Measurements from ENCODE around the gene SHISA5. TPM values are rescaled to one million over a fixed set of nuclear protein-coding genes. Genes with fewer than 3 reads are reported as not detected.
"Not testable (repeated sequence)": the region's sequence is repeated elsewhere in the genome, so short reads cannot be mapped to it uniquely, and the experiment has no call there.

The SHISA5 gene
- total RNA-seq, 1 donor from 2014 or later, result 95.7 TPM

DNA sequence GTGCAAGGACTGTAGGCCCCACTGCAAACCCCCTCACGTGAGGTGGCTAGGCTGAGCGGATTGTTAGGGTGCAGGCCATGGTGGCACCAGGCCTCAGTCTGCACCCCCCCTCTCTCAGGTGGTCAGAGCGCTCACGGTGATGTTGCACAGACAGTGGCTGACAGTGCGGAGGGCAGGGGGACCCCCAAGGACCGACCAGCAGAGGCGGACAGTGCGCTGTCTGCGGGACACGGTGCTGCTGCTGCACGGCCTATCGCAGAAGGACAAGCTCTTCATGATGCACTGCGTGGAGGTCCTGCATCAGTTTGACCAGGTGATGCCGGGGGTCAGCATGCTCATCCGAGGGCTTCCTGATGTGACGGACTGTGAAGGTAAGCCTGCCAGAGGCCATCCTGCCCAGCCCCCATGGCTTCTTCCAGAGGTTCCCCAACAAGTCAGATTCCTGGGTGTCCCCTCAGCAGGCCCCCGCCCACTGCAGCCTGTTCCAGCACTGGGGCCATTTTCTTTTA is 39.2 kb downstream of the SHISA5 start:
- intact Hi-C loops (cut with micrococcal nuclease), result loop anchor here (1.0 kb wide), 3 partner anchors 9 to 84 kb away; no protein-coding TSS in a partner anchor
- H3K27me3 Mint-ChIP-seq, result no peaks in the 10 kb centered on the region
- H3K9me3 Mint-ChIP-seq, result no peaks in the 10 kb centered on the region
- ChIA-PET CTCF (interaction anchor here (1.6 to 5.7 kb wide), 4 partner anchors 14 to 84 kb away, joined by 4 to 42 read pairs (median 14); no protein-coding TSS in a partner anchor), POLR2A (interaction anchor here (0.9 to 1.5 kb wide), 2 partner anchors 8 to 25 kb away, joined by 4 to 6 read pairs; partner anchors contain the start of genes CCDC51 and TMA7)
- peaks cover 49% of the 10 kb centered on the region for H3K36me3 Mint-ChIP-seq (ENCODE audit: low read depth)
- no peak overlapping the region for H3K27ac Mint-ChIP-seq
- TF ChIP-seq, protein P1, sequence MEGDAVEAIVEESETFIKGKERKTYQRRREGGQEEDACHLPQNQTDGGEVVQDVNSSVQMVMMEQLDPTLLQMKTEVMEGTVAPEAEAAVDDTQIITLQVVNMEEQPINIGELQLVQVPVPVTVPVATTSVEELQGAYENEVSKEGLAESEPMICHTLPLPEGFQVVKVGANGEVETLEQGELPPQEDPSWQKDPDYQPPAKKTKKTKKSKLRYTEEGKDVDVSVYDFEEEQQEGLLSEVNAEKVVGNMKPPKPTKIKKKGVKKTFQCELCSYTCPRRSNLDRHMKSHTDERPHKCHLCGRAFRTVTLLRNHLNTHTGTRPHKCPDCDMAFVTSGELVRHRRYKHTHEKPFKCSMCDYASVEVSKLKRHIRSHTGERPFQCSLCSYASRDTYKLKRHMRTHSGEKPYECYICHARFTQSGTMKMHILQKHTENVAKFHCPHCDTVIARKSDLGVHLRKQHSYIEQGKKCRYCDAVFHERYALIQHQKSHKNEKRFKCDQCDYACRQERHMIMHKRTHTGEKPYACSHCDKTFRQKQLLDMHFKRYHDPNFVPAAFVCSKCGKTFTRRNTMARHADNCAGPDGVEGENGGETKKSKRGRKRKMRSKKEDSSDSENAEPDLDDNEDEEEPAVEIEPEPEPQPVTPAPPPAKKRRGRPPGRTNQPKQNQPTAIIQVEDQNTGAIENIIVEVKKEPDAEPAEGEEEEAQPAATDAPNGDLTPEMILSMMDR (IDR thresholded peaks at IDR 0.05), result no peak
- ATAC-seq (ENCODE audit: low read depth), result no peak
- H3K4me1 Mint-ChIP-seq, result peaks cover 45% of the 10 kb centered on the region
- H3K4me3 Mint-ChIP-seq, result no peak overlapping the region
- no peak for DNase-seq

DNA sequence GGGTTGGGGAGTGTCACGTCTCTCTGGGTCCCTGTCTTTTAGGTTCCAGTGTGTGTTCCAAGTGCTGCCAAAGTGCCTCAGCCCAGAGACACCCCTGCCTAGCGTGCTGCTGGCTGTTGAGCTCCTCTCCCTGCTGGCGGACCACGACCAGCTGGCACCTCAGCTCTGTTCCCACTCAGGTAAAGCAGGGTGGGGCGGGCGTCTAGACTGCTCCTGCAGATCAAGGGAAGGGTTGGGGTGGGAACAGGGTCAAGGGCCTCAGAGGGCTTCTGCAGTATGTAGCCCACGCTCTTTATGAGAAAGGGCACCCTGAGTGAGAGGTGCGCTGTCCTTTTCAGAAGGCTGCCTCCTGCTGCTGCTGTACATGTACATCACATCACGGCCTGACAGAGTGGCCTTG is 40.3 kb downstream of the SHISA5 start:
- ChIA-PET POLR2A (interaction anchor here (1.5 kb wide), 2 partner anchors 18 to 24 kb away, joined by 4 to 6 read pairs; partner anchors contain the start of genes ATRIP, CCDC51 and TMA7), CTCF (interaction anchor here (1.0 to 5.7 kb wide), 2 partner anchors 27 to 44 kb away, joined by 4 to 42 read pairs; no protein-coding TSS in a partner anchor)
- H3K36me3 Mint-ChIP-seq (ENCODE audit: low read depth), result peaks cover 49% of the 10 kb centered on the region
- no peaks in the 10 kb centered on the region for H3K9me3 Mint-ChIP-seq
- intact Hi-C loops (cut with micrococcal nuclease), result no loop called here
- H3K4me3 Mint-ChIP-seq, result no peak overlapping the region
- ATAC-seq (ENCODE audit: low read depth), result no peak
- TF ChIP-seq, protein P1 (IDR thresholded peaks at IDR 0.05), result no peak
- H3K27ac Mint-ChIP-seq, result no peak overlapping the region
- H3K4me1 Mint-ChIP-seq, result peaks cover 34% of the 10 kb centered on the region
- no peaks in the 10 kb centered on the region for H3K27me3 Mint-ChIP-seq
- no peak for DNase-seq

DNA sequence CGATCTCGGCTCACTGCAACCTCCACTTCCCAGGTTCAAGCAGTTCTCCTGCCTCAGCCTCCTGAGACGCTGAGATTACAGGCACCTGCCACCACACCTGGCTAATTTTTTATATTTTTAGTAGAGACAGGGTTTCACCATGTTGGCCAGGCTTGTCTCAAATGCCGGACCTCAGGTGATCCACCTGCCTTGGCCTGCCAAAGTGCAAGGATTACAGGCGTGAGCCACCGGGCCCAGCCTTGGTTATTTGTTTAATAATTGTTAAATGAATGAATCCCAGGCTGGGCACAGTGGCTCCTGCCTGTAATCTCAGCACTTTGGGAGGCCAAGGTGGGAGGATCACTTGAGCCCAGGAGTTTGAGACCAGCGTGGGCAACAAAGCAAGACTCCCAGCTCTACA is 42.2 kb downstream of the SHISA5 start:
- H3K27me3 Mint-ChIP-seq; DNase-seq; intact Hi-C loops (cut with micrococcal nuclease); H3K4me3 Mint-ChIP-seq; H3K9me3 Mint-ChIP-seq; ATAC-seq (ENCODE audit: low read depth); H3K27ac Mint-ChIP-seq: not testable (repeated sequence)
- ChIA-PET POLR2A (interaction anchor here (0.7 kb wide), 1 partner anchor 231 kb away, joined by 5 read pairs; no protein-coding TSS in a partner anchor), CTCF (interaction anchor here (0.7 to 5.7 kb wide), 3 partner anchors 45 to 226 kb away, joined by 3 to 42 read pairs (median 4); no protein-coding TSS in a partner anchor)
- peaks cover 43% of the 10 kb centered on the region for H3K36me3 Mint-ChIP-seq (ENCODE audit: low read depth)
- peaks cover 15% of the 10 kb centered on the region for H3K4me1 Mint-ChIP-seq

DNA sequence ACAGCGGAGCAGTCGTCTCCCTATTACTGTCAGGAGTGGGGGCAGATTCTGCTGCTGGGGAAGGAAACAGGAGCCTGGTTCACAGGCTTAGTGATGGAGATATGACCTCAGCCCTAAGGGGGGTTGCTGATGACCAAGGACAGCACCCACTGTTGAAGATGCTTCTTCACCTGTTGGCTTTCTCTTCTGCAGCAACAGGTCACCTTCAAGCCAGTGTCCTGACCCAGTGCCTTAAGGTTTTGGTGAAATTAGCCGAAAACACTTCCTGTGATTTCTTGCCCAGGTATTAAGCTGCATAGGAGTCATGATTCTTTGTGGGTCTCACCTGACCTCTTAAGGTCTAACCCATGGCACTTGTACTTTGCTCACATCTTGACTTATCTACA is 43.5 kb downstream of the SHISA5 start:
- peaks cover 5% of the 10 kb centered on the region for H3K4me1 Mint-ChIP-seq
- no peaks in the 10 kb centered on the region for H3K9me3 Mint-ChIP-seq
- DNase-seq (no peak), ATAC-seq (ENCODE audit: low read depth) (no peak)
- H3K4me3 Mint-ChIP-seq, result no peak overlapping the region
- no peaks in the 10 kb centered on the region for H3K27me3 Mint-ChIP-seq
- H3K36me3 Mint-ChIP-seq (ENCODE audit: low read depth), result peaks cover 44% of the 10 kb centered on the region
- intact Hi-C loops (cut with micrococcal nuclease), result no loop called here
- CTCF ChIA-PET, result no interaction called here
- POLR2A ChIA-PET, result no interaction called here
- no peak overlapping the region for H3K27ac Mint-ChIP-seq
- TF ChIP-seq, protein P1 (IDR thresholded peaks at IDR 0.05), result no peak

DNA sequence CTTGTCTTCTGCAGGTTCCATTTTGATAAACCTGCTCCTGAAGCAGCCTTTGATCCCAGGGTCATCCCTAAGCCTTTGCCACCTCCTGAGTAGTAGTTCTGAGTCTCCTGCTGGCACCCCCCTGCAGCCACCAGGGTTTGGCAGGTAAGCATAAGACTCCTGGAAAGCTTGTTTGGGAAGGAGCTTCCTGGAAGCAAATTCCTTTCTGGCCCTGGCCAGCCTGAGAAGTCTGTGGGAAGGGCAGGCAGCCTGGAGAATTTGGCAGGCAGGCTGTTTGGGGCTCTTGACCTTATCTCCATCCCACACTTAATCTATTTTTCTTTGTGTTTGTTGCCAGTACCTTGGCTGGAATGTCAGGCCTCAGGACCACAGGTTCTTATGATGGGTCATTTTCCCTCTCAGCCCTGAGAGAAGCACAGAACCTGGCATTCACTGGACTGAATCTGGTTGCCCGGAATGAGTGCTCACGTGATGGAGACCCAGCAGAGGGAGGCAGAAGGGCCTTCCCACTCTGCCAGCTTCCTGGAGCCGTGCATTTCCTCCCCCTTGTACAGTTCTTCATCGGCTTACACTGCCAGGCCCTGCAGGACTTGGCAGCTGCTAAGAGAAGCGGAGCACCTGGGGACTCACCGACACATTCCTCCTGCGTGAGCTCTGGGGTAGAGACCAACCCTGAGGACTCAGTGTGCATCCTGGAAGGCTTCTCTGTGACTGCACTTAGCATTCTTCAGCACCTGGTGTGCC is 44.0 kb downstream of the SHISA5 start:
- no peaks in the 10 kb centered on the region for H3K9me3 Mint-ChIP-seq
- no peak overlapping the region for H3K4me3 Mint-ChIP-seq
- TF ChIP-seq, protein P1 (IDR thresholded peaks at IDR 0.05), result no peak
- ChIA-PET CTCF (no interaction called here), POLR2A (no interaction called here)
- no peaks in the 10 kb centered on the region for H3K4me1 Mint-ChIP-seq
- no peak for ATAC-seq (ENCODE audit: low read depth)
- no peaks in the 10 kb centered on the region for H3K27me3 Mint-ChIP-seq
- intact Hi-C loops (cut with micrococcal nuclease), result no loop called here
- H3K36me3 Mint-ChIP-seq (ENCODE audit: low read depth), result peaks cover 49% of the 10 kb centered on the region
- DNase-seq, result no peak
- H3K27ac Mint-ChIP-seq, result no peak overlapping the region

Measured in activated B cell treated with CpG ODN at 0.5 μM for 24 hours (primary cell).